H1 (cell line): ENCODE data around the gene RP9. TPM values are rescaled to one million over a fixed set of nuclear protein-coding genes. Genes with fewer than 3 reads are reported as not detected.

Source experiments
- CHD2 ChIP-seq: IDR thresholded peaks from 2 replicates; pipeline ENCODE4 v1.6.1; 2012; ENCODE audit warnings: low read length, improper control_type of control experiment
- CREB1 ChIP-seq: IDR thresholded peaks from 2 replicates; pipeline ENCODE4 v1.6.1; 2012; ENCODE audit warnings: inconsistent platforms
- EP300 ChIP-seq, 2 experiments: IDR thresholded peaks; 1 replicate in 1 of 2; 2 replicates in 1 of 2; pipeline ENCODE4 v1.6.1; 2011 to 2012; ENCODE audit warnings: low read depth in 2 of 2, low read length in 2 of 2, mild to moderate bottlenecking in 2 of 2, borderline replicate concordance in 1 of 2, inconsistent platforms in 1 of 2, moderate library complexity in 1 of 2
- JUN ChIP-seq: IDR thresholded peaks from 2 replicates; pipeline ENCODE4 v1.6.1; 2011; ENCODE audit warnings: low read depth, mild to moderate bottlenecking, improper control_type of control experiment, low read length
- KDM1A ChIP-seq: fragments of 200-600, 300-600 bp; sonication (generic); IDR thresholded peaks from 2 replicates; pipeline ENCODE4 v1.7.1; 2016; ENCODE audit warnings: mild to moderate bottlenecking, low read length, borderline replicate concordance
- RXRA ChIP-seq: IDR thresholded peaks from 2 replicates; pipeline ENCODE4 v1.6.1; 2011; ENCODE audit warnings: low read depth, mild to moderate bottlenecking, low read length, moderate library complexity; ENCODE audit not compliant: insufficient read depth
- SIRT6 ChIP-seq: IDR thresholded peaks from one replicate; pipeline ENCODE4 v1.7.1; 2012; ENCODE audit warnings: low read length, inconsistent platforms
- SIX5 ChIP-seq: IDR thresholded peaks from 2 replicates; pipeline ENCODE4 v1.6.1; 2011; ENCODE audit warnings: mild to moderate bottlenecking, low read depth, low read length
- SP4 ChIP-seq: IDR thresholded peaks from 2 replicates; pipeline ENCODE4 v1.6.1; 2012; ENCODE audit warnings: low read length, inconsistent platforms
- TAF1 ChIP-seq: IDR thresholded peaks from 2 replicates; pipeline ENCODE4 v1.6.1; 2011; ENCODE audit warnings: mild to moderate bottlenecking, low read depth, low read length
- TAF7 ChIP-seq: optimal IDR thresholded peaks from 2 replicates; pipeline ENCODE3; 2011; ENCODE audit warnings: low read depth, mild to moderate bottlenecking, inconsistent platforms, low read length, moderate library complexity, borderline replicate concordance
- TCF12 ChIP-seq: IDR thresholded peaks from 2 replicates; pipeline ENCODE4 v1.6.1; 2011; ENCODE audit warnings: low read depth, mild to moderate bottlenecking, low read length
- YY1 ChIP-seq: IDR thresholded peaks from 2 replicates; pipeline ENCODE4 v1.6.1; 2011; ENCODE audit warnings: low read depth, mild to moderate bottlenecking, low read length
- polyA plus RNA-seq, 7 experiments: library from polyadenylated mRNA; depleted of rRNA in 3 of 7; stranded (reverse) in 5 of 7; unstranded in 2 of 7; fragments of >200 nt in 5 of 7; fragments of 200-250 nt in 2 of 7; gene quantifications; 1 replicate in 5 of 7; 2 replicates in 1 of 7; 4 replicates in 1 of 7; pipeline versions ENCODE4 v1.2.1 to v1.2.3, GENCODE V29; 2011 to 2013; ENCODE audit warnings: missing spikeins in 2 of 7, mixed read lengths in 2 of 7
- total RNA-seq: library from RNA; stranded (reverse); fragmentation: NEBNext Ultra II Directional; extraction: Animal tissue kit (Norgen Biotek cat#: 25700); gene quantifications from 2 replicates; pipeline ENCODE4 v1.2.1, GENCODE V29; 2021

The RP9 gene
- total and polyA plus RNA-seq, 2 of the 8 experiments (the other 6 are each of a cell fraction or from before 2014, with no cell fraction given), result 11.0 to 12.4 TPM

GRCh38 chr7:33107136-33108066 lies 1.8 kb downstream of the RP9 start (continued):
- TF ChIP-seq TCF12, result no peak
- no peak for TF ChIP-seq TAF1
- no peak for TF ChIP-seq EP300 (IDR thresholded peaks at IDR 0.05; ENCODE audit: borderline replicate concordance in 1 of 2, low read depth in 2 of 2, low read length in 2 of 2)
- TF ChIP-seq SP4, result no peak
- 0 out of 2 replicates have a peak, but pooled peaks have one; percentile 58 for TF ChIP-seq YY1
- TF ChIP-seq SIRT6, result no peak
- no peak for TF ChIP-seq CREB1
- no peak for TF ChIP-seq SIX5
- TF ChIP-seq RXRA, result no peak
- no peak for TF ChIP-seq TAF7
- TF ChIP-seq JUN, result no peak
- no peak for TF ChIP-seq CHD2
- no peak for TF ChIP-seq KDM1A
